HG03139 (cell line): ENCODE measurements around the gene ZNF738.

ENCODE experiments used
- ATAC-seq: cut with Tn5 transposase; IDR thresholded peaks from one replicate; pipeline ENCODE4 v1.9.1; 2021; ENCODE audit not compliant: unreplicated experiment

The ZNF738 gene

GRCh38 chr19:21422244-21422643 lies 63.4 kb downstream of the ZNF738 start:
- ATAC-seq: no peak

GRCh38 chr19:21423057-21424041 lies 64.5 kb downstream of the ZNF738 start:
- ATAC-seq: no peak
